ENCODE results near the gene SORBS1. TPM values are rescaled to one million over a fixed set of nuclear protein-coding genes. Genes with fewer than 3 reads are reported as not detected.

The SORBS1 gene
- total RNA-seq, 4 donors from 2014 or later, result 120 to 1,051 (median 449) TPM

- ATAC-seq (ENCODE audit: low FRiP score) (no peak), DNase-seq (ENCODE audit: low spot score) (no peak)
Observed at GRCh38 chr10:95442341-95442740, 118.8 kb downstream of the SORBS1 start.

GRCh38 chr10:95441547-95441923 lies 119.6 kb downstream of the SORBS1 start:
- no peak for ATAC-seq (ENCODE audit: low FRiP score)
- no peak for DNase-seq (ENCODE audit: low spot score)
- TF ChIP-seq, protein P1, sequence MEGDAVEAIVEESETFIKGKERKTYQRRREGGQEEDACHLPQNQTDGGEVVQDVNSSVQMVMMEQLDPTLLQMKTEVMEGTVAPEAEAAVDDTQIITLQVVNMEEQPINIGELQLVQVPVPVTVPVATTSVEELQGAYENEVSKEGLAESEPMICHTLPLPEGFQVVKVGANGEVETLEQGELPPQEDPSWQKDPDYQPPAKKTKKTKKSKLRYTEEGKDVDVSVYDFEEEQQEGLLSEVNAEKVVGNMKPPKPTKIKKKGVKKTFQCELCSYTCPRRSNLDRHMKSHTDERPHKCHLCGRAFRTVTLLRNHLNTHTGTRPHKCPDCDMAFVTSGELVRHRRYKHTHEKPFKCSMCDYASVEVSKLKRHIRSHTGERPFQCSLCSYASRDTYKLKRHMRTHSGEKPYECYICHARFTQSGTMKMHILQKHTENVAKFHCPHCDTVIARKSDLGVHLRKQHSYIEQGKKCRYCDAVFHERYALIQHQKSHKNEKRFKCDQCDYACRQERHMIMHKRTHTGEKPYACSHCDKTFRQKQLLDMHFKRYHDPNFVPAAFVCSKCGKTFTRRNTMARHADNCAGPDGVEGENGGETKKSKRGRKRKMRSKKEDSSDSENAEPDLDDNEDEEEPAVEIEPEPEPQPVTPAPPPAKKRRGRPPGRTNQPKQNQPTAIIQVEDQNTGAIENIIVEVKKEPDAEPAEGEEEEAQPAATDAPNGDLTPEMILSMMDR (IDR thresholded peaks at IDR 0.05), result no peak

More at GRCh38 chr10:95442341-95442740, 118.8 kb downstream of the SORBS1 start:
- TF ChIP-seq, protein P1 (IDR thresholded peaks at IDR 0.05), result no peak

DNA sequence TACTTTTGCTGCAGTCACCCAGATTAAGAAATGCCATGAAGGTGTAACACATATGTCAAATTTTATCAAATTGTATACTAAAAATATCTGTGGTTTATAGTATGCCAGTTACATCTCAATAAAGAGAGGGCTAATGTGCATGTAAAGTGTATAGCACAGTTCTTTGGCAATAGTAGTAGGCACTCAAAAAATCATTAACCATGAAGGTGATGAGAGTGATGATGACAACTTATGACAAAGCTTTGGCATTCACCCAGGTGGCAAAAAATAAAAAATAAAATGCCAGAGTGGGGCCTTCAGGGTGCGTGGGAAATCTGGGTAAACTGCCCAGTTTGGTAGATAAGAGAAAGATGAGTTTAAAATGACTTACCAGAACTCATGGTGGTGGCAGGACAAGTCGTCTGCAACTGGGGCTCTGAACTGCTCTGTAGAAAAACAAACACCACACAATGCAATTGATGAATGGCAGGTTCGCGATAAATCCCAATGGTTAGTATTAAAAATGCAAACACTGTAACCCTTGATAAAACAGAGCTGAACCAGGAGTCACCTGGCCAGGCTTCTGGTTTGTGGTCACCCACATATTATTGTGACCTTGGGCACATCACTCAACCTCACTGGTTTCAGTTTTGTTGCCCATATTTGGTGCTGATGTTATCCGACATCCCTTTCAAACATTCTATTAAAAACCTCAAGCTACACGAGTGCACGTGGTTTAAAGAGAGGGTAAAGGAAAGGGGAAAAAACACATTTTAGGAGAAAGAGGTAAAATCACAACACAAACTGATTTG lies 120.2 kb downstream of the SORBS1 start:
- DNase-seq (ENCODE audit: low spot score) (no peak), ATAC-seq (ENCODE audit: low FRiP score) (no peak)
- TF ChIP-seq, protein P1 (IDR thresholded peaks at IDR 0.05), result no peak

DNA sequence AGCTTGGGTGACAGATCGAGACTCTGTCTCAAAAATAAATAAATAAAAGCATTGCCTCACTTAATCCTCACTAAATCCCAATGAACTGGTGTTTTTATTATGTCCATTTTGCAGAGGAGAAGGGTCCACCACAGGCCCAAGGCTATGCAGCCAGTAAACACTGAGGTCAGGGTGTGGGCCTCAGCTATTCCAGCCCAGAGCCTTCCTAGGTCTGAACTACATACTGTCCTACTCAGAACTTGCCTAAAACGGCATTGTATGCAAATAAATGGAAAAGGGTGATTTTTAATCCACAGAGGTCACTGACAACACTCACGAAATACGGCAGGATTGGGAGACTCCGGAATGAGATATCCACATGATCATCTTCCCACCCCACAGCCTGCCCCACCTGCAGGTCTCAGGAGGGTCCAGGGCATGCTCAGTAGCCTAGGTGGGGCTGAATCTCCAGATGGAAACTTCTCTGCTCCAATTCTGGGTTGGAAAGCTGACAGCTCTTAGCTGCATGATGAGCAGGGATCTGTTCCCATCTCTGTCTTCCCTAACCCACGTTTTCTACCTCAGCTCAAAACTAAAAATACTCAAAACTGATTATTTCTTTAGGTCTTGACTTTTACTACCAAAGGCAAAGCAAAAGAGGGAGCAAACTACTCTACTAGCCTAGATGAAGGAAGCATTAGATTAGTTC lies 121.0 kb downstream of the SORBS1 start:
- ATAC-seq (ENCODE audit: low FRiP score), result no peak
- TF ChIP-seq, protein P1 (IDR thresholded peaks at IDR 0.05), result no peak
- no peak for DNase-seq (ENCODE audit: low spot score)

GRCh38 chr10:95438781-95439180 lies 122.4 kb downstream of the SORBS1 start:
- DNase-seq (ENCODE audit: low spot score) (no peak), ATAC-seq (ENCODE audit: low FRiP score) (no peak)
- TF ChIP-seq, protein P1 (IDR thresholded peaks at IDR 0.05), result no peak

GRCh38 chr10:95437669-95438068 lies 123.5 kb downstream of the SORBS1 start:
- ATAC-seq (ENCODE audit: low FRiP score), result no peak
- TF ChIP-seq, protein P1 (IDR thresholded peaks at IDR 0.05), result no peak
- DNase-seq (ENCODE audit: low spot score), result no peak

Data from omental fat pad (tissue), 4 donors.